Measurements from ENCODE around the gene CATSPERD.
A peak's percentile ranks its signal among the peaks of the same experiment; 100 is the strongest.

Gene CATSPERD

GRCh38 chr19:5809053-5809452 lies 88.6 kb downstream of the CATSPERD start:
- DNase-seq = no peak

DNA sequence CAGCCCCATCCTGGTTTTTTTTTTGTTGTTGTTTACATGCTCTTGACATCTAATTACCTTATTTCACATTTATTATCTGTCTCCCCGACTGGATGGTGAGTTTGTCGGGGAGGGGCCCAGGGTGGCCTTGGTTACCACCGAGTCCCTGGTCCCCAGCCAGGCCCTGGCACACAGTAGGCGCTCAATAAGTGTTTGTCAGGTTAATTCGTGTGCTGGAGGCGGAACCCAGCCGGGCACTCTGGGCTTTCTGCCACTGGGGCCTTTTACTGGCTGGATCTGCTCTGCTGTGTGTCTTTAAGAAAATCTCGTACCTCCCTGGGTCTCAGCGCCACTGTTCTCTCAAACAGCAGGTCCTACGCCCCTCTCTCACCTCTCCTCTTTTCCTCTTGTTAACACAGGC lies 89.0 kb downstream of the CATSPERD start:
- DNase-seq = no peak

DNA sequence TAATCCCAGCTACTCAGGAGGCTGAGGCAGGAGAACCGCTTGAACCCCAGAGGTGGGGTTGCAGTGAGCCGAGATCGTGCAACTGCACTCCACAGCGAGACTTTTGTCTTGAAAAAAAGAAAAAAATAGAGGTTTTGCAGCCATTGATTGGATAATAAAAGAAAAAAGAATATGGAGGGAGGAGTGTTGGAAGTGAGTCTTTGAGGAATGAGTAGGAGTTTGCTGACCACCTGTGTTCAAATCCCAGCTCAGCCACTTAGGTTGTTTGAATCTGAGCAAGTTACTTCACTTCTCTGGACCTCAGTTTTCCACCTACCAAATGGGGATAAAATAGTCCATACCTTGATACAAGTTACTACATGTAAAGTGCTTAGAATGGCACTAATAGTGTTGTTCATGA lies 90.7 kb downstream of the CATSPERD start:
- no peak for DNase-seq

- DNase-seq = no peak
Observed at GRCh38 chr19:5814123-5814851, 93.8 kb downstream of the CATSPERD start.

- no peak for DNase-seq
Observed at GRCh38 chr19:5814852-5815246, 94.4 kb downstream of the CATSPERD start.

DNA sequence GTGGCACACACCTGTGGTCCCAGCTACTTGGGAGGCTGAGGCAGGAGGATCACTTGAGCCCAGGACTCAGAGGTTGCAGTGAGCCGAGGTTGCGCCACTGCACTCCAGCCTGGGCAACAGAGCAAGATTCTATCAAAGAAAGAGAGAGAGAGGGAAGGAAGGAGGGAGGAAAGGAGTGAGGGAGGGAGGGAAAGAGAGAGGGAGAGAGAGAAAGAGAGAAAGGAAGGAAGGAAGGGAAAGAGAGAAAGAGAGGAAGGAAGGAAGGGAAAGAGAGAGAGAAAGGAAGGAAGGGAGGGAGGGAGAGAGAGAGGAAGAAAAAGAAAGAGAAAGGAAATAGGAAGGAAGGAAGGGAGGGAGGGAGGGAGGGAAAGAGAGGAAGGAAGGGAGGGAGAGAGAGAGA lies 96.8 kb downstream of the CATSPERD start:
- DNase-seq = no peak

DNA sequence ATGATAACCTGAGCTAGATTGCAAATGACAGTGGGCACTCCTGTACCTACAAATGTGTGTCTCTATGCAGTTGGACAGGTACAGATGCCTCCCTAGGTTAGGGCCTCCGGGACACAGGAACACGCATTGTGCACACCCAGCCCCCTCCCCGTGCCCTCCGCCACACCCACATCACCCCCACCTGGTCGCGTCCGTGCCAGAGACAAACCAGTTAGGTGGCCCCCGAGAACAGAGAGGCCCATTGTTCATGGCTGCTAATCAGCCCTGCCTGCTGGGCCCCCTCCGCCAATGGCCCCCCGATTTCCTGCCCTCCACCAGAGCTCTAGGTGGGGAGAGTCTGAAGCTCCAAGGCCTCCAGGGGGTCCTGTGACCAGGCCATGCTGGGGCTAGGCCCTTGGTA lies 98.2 kb downstream of the CATSPERD start:
- no peak for DNase-seq

- DNase-seq = no peak
Observed at GRCh38 chr19:5820785-5821184, 100.3 kb downstream of the CATSPERD start.

DNA sequence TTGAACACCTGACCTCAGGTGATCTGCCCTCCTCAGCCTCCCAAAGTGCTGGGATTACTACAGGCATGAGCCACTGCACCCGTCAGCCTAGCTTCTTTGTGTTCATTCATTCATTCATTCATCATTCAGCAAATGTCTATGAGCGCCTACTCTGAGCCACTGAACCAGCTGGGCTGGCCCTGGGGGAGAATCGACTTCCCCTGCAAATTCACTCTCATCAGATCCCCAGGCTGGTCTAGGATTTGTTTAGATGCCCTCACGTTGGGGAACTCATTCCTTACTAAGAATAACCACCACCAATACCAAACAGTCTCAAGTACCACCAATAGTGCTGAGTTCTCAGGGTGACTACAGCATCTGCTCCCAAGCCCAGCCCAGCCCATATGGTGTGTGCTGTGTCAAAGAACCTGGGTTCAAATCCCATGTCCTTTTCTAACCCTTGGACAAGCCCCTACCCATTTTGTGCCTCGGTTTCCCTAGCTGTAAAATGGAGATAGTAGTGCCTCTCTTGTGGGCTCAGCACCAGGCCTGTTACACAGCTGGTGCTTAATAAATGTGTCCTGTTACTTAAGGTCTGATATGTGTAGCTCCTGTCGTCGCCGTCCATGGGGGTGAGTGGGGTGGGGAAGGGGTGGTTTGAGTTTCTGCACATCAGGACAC lies 101.2 kb downstream of the CATSPERD start:
- no peak for DNase-seq

DNA sequence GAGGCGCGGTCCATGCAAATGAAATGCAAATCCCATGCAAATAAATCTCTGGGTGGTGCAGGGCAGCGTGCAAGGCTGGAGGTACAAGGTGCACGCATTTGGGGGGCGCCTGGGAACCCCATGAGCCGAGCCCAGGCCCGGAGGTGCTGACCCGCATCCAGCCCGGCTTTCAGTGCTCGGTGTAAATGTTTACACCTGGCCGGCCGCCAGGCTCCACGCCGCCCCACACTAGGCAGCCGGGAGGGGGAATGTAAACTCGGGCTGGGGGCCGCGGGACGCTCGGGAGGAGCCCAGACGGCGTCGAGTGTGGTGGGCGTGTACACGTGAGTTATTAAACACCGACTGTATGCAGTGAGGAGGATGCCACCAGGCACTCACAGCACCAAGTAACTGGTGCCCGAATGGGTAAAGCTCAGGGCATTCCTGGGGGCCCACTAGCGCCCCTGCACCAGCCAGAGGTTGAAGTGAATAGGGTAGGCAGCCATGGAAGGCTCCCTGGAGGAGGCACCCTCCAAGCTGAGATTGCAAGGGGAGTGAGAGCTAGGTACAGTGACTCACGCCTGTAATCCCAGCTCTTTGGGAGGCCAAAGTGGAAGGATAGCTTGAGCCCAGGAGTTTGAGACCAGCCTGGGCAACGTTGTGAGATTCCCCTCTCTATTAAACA lies 101.9 kb downstream of the CATSPERD start:
- no peak for DNase-seq

DNA sequence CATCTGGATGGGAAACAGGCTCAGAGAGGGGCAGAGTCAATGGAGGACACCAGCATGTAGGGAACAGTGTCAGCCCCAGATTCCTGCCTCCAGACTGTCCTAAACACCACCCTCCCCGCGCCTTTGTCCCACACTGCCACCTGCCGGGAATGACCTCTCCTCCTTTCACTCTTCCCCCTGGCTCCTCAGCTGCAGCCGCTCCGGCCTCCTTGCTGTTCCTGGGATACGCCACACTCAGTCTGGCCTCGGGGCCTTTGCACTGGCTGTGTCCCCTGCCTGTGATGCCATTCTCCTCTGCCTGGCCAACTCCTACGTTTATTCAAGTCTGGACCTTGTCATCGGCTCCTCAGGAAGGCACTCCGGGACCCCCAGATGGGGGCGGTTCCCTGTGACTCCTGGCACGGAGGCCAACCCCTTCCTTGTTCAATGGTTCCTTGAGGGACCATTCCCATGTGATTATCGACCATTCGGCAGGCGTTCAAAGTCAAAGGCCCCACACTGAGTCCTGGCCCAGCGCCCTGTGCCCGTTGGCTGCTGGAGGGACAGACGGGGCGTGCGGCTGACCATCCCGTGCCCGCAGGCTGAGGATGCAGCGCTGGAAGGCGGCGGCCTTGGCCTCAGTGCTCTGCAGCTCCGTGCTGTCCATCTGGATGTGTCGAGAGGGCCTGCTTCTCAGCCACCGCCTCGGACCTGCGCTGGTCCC lies 103.3 kb downstream of the CATSPERD start:
- DNase-seq = no peak

- no peak for DNase-seq
Observed at GRCh38 chr19:5824751-5825150, 104.3 kb downstream of the CATSPERD start.

DNA sequence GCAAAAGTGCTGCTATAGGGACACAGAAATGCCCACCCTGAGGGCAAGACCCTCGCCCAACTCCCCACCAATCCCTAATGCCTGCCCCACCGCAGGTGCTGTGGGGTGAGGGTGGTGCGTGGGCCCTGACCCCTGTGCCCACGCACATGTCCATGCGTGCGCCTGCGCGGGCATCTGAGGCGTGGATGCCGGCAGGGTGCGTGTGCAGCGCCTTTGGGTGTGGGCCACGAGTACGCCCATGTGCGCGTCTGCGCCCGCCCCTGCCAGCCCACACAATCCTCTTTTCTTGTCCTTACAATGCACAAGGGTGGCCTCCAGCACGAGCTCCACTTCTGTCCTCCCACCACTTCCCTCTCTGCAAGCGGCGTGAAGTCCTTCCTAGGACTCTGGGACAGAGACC lies 104.7 kb downstream of the CATSPERD start:
- no peak for DNase-seq

DNA sequence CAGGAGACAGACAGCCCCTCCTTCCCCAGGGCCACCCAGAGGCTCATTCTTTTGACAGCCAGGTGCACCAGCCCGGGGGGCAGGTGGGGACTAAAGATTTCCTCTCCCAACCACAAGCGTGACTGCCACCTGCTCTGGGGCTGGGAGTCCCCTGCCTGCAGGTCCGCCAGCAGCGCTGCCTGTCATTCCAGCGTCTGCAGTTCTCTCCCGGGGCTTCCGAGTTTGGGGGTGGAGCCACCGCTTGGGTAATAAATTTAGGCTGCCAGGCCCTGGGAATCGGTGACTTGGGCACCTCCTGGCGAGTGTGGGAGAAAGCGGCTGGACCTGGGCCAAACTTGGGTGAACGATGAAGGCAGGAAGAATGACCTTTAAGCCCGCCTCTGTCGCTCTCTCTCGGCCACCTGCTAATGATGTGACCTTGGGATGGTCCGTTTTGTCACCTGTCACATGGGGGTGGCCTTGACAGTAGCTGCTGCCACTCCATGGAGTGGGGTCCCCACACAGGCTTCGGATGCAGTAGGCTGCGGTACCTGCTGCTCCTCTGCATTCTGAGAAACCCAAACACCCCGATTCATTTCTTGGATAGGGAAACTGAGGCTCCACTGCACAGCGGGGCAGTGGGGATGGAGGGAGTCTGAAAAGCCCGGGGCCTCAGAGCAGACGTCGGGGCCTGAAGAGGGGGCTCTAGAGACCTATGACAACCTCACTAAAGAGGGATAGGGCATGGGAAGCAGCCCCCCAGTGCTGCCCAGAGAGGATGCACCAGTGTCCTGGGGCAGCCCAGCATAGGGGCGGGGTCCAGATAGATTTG lies 106.3 kb downstream of the CATSPERD start:
- DNase-seq = peak; percentile 34

- DNase-seq = no peak
Observed at GRCh38 chr19:5827342-5827890, 107.0 kb downstream of the CATSPERD start.

DNA sequence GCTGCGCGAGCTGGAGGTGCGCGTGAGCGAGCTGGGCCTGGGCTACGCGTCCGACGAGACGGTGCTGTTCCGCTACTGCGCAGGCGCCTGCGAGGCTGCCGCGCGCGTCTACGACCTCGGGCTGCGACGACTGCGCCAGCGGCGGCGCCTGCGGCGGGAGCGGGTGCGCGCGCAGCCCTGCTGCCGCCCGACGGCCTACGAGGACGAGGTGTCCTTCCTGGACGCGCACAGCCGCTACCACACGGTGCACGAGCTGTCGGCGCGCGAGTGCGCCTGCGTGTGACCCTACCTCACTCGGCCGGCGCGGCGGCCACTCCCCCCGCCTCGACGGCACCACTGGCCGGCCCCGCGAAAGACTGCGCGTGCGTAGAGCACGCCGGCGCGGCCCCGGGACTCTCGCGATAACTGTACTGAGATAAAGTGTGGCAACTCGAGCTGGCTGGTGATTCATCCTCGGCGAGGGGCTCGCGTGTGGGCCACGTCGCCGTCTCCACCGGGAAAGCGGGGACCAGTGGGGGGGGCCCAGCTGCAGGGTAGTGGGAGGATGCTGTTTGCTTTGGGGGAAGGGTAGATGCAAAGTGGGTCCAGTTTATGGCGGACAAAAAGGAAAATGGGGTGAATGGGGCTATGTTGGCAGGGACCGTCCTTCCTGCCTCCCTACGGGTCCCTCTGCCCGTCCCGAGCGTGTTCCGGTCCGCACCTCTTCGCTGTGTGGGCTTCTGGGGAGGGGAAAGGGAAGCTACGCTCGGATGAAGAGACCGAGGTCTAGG lies 107.6 kb downstream of the CATSPERD start:
- peak; percentile 92 for DNase-seq

All from CD4-positive, alpha-beta T cell treated with Interleukin-6 for 4 hours (primary cell).